ENCODE data around the gene ZFHX2.
"Not testable (repeated sequence)": the region's sequence is repeated elsewhere in the genome, so short reads cannot be mapped to it uniquely, and the experiment has no call there.

ZFHX2 gene

DNA sequence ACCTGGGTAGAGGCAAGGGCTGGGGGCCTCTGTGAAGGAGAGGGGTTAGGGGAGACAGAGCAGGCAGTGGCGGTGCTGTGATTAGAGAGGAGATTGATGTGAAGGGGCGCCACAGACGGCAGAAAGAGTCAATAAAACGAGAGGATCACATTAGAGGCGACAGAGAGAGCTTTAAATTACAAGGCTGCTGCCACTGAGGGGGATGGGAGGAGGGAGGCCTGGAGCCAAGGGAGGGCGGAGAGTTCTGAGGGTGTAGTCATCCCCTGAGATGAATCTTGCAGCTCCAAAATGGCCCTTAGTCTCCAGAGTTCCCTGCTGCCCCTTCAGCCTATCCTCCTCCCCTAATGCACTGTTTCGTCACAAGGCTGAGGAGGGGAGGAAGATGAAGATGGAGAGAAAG is 12.8 kb downstream of the ZFHX2 start:
- DNase-seq: no peak

DNA sequence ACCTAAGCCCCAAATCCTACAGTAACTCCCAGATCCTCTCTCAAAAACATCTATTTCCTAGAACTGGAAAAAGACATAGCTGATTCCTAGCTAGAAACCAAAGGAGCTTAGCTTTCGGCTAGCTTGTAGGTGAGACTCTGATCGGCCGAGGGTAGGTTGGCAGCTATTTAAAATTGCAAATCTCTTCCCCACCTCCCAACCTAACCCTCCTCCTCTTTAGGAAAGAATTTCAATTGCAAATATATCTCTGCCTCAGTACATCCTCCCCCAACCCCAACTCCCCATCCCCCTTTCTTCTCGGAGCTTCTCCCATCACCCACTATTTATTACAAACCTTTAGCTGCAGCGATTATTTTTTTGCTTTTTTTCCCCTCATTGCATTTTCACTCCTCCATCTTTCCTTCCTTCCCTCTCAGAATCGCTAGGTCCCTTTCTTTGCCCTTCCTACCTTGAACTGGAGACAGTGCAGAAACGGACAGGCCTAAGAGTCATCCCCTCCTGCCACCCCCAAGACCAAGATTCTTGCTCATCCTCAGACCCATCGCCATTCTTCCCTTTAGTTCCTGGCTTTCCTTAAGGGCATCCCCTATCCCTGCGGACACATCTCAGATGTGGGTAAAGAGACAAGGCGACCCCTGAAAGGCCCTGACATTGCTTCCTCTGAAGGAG is 13.4 kb downstream of the ZFHX2 start:
- no peak for DNase-seq

DNA sequence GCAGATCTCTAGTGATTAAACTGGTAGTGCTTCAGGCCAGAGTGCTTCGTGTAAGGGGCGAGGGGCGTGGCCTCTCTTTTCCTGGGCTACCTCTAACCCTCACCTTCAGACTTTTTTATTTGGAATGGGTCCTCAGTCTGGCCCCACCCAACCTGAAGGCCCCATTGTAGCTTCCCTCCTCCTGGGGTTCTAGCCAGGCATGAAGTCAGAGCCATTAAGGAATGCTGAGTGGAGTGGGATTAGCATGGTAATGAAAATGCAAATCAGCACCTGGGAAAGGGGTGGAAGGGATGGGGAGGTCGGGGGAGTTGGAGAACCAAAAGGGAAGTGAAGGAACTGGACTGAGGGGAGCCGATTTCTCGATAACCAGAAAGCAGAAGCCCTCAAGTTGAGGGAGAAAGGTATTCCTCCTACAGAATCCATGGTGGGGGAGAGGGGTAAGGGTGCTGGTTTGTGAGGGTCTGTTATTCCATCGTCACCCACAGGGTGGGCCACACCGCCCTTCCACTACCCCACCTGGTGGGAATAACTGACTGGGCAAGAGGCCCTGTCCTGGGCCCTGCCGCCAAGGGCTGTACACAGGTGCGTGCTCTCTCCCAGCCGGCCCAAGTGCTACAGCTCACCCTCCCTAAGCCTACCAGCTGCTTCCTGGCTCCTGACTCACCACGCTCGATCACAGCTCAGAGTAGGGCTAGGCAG is 14.1 kb downstream of the ZFHX2 start:
- DNase-seq: no peak

DNA sequence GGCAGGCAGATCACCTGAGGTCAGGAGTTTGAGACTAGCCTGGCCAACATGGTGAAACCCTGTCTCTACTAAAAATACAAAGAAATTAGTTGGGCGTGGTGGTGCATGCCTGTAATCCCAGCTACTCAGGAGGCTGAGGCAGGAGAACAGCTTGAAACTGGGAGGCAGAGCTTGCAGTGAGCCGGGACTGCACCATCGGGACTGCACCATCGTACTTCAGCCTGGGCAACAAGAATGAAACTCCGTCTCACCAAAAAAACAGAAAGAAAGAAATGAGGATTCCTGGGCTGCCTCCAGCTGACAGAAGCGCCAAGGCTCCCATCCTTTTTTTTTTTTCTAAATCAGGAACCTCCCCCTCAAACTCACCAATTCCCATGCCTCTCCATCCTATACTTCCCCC is 14.7 kb downstream of the ZFHX2 start:
- DNase-seq: not testable (repeated sequence)

DNA sequence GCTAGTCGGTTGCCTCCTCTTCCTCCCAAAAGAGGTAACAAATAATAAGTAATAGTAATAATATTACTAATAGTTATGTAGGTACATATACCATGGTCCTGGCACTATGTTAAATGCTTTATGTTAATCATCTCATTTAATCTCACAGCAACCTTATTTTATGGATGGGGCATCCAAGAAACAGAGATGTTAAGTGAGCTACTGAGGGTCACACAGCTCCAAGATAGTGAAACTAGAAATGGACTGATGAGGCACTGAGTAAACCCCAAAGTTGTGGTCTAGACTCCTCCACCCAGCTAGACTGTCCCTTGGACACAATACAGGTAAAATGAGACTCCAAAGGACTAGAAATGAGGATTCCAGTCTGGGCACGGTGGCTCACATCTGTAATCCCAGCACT is 15.1 kb downstream of the ZFHX2 start:
- DNase-seq: no peak

DNA sequence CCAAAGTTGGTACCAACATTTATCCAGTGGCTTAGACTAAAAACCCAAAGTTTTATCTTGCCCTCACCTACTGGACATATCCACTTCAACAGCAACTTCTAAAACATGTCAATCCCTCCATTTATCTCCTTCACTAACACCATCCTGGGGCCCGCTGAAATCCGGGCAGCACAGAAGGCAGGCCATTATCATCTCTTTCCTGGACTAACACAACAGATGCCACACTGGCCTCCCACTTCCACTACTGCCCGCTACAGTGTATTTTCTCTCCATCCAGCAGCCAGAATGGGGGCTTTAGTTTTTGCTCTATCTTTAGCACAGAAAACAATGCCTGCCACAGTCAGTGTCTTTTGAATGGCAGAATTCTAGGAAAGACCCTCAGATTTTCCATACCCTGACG is 15.6 kb downstream of the ZFHX2 start:
- no peak for DNase-seq

DNA sequence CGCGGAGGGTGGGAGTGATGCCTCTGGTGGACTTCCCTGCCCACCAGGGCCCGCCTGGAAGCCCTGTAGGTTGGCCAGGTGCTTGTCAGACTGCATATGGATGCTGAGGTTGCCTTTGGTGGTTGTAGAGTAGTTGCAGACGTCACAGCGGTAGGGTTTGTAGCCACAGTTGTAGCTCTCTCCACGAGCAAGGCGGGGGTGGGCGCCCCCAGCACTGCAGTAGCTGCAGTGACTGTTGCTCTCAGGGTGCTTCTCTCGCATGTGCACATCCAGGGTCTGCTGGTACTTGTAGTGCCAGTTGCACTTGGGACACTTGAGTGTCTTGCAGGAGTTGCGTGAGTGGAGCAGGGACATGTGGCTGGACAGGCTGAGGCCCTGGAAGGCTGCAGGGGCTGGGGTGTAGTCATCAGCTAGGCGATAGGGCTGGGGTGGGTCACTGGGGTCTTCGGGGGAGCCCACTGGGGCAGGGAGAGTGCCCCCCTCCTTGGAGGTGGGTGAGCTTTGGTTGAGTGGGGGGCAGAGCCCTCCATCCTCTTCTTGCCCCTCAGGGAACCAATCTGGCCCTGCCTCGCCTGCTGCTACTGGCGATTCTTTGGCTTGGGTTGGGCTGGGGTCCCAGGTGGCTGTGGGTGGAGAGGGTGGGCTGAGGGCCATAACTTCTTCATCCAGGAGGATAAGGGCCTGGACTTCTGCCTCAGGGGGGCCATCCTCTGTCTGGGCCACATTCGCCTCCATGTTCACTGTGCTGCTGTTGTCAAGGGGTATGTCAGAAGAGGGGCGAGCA is 17.7 kb downstream of the ZFHX2 start:
- DNase-seq: no peak

DNA sequence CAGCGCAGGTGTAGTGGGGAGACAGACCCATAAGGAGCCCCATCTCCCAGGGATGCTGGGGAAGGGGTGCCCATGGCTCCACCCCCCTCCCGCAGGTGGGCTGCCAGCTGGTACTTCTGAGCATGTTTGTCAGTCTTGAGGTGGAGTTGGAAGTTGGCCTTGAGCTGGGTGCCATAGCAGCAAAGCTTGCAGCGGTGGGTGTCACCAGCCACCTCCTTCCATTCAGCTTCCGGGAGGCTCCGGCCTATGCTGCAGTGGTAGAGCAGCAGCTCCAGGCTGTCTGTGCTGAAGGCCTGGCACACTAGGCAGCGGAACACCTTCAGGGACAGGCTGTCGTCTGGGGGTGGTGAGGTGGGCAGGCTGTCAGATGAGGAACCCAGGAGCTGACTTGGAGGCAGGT is 18.9 kb downstream of the ZFHX2 start:
- no peak for DNase-seq

DNA sequence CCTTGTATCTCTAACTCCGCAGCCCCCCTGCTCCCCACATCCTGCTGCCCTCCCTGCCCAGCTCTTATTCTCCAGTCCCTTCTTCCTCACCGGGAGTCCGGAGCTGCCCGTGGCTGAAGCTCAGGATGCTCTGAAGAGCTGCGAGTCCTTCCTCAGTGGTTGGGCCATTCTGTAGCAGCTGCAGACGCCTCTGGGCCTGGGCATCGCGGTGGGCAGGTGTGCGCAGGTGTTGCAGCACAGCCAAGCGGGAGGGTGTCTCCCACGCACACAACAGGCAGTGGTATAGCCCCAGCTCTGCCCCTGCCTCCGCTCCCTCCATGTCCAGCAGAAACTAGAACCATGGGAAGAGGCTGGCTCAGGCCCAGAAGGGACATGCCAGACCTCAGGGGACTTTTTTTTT is 20.2 kb downstream of the ZFHX2 start:
- no peak for DNase-seq

DNA sequence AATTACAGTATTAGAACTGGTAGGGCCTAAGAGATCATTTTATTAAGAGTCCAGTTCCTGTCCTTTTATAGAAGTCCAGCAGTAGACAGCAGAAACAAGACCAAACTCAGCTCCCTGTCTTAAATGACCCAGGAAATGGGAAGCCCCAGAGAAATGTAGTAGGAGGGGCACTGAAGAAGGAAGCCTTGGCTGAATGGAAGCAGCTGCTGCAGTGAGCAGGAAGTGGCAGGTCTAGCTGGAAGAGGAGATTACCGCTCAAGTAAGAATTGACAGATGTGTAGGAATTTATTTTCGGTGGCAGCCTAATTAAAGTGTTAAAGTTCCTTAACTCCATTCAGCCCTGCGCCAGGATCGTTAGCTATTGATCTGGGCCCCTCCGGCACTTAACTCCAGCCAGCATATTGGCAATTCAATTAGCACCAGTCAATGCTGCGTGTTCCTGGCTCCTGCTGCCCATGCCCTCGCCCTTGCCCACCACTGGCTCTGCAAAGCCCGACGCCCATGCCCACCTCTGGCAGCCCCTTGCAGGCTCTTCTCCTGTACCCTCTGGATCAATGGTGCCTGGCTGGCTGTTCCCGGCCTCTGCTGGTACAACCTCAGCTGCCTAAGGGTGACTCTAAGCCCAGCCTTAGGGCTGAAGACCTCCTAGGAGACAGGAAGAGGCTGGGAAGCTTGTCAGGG is 21.1 kb downstream of the ZFHX2 start:
- DNase-seq: no peak

DNA sequence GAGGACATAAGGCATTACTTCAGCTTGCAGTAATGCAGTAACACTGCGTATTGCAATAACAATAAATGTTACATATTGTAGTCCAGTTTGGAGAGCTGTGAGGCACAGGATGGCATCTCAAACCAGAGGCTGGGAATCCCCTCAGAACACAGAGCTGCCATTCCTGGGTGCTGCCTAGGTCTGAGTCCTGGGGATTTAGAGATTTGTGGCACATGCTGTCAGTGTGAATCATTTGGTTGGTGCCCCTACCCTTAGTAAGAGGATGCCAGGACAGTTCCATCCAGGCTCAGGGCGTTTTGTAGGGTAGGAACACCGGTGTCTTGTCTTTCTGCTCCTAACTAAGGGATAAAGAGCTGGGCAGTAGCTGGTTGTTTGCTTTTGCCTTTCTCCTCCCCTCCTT is 22.5 kb downstream of the ZFHX2 start:
- DNase-seq: no peak

DNA sequence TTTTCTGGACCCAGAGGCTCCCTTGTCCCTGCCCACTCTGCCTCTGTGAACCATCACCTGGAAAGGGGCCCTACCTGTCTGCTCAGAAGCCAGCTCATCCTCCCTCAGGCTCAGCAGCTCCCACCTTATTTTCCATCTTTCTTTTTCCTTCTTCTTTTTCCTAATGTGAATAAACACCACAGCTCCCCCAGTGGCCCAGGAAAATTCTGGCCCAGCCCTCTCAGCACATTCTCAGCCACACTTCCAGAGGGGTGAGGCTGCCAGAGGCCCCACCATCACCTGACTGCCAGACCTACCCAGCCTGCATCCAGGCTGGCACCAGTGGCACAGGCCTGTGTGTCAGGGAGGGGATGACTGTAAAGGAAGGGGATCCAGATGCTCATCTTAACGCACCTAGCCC is 23.0 kb downstream of the ZFHX2 start:
- no peak for DNase-seq

DNA sequence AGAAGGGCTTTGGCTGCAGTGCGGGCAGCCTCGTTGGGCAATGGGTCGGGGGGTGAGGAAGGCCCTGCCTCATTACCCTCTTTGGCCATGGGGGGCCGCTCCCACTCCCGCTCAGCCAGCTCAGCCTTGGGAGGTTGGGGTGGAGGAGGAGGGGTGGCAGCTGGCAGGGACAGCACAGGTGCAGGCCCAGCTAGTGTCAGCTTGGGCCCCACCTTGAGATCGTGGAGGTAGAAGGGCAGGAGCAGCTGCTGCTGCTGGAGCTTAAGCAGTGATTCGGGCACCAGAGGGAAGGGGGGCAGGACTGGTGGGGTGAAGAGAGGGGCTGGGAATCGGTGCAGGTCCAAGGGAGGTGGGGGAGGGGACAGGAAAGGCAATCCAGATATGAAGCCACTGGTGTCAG is 26.0 kb downstream of the ZFHX2 start:
- DNase-seq: no peak

DNA sequence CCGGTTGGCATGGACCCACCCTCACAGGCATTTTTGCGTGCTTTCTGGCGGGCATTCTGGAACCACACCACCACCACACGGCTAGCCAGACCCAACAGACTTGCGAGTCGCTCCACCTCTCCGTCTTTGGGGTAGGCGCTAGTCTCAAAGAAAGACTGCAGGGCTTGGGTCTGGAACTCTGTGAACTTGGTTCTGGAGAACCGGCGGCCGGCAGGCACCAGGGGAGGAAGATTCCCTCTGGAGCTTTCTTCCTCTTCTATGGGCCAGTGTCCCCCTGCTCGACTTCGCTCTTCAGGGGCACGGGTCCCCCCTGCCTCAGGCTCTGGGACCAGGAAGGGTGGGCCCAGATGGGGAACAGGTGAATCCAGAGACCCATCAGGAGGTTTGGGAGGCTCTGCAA is 26.6 kb downstream of the ZFHX2 start:
- no peak for DNase-seq

DNA sequence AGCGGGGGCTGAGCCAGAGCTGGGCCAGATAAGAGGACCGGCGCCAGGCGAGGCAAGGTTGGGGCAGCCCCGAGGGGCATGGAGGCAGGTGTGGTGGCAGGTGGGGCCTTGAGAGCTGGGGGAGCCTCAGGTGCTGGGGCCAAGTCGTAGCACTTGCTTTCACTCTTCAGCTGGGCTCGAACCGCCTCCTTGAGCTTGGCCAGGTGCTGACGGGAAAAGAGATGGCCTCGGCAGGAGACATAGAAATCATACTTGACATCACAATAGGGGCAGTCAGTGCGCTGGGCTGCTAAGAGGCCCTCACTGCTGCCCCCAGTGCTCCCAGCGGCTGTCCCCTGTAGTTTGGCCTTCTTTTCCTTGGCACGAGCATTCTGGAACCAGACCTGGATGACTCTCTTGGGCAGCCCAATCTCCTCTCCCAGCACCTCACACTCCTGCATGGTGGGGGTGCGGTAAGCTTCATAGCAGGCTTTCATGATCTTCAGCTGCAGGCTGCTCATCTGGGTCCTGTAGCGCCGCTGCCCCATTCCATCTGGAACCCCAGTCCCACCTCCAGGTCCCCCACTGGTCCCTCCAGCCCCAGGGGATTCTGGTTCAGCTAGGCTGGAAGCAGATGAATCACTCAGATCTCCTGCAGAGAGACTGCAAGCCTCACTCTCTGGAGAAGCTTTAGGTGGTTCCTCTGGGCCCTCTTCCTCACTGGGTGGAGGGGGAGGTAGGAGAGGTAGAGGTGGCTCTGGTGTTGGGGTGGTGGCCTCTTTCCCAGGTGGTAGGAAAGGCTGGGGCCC is 28.1 kb downstream of the ZFHX2 start:
- no peak for DNase-seq

DNA sequence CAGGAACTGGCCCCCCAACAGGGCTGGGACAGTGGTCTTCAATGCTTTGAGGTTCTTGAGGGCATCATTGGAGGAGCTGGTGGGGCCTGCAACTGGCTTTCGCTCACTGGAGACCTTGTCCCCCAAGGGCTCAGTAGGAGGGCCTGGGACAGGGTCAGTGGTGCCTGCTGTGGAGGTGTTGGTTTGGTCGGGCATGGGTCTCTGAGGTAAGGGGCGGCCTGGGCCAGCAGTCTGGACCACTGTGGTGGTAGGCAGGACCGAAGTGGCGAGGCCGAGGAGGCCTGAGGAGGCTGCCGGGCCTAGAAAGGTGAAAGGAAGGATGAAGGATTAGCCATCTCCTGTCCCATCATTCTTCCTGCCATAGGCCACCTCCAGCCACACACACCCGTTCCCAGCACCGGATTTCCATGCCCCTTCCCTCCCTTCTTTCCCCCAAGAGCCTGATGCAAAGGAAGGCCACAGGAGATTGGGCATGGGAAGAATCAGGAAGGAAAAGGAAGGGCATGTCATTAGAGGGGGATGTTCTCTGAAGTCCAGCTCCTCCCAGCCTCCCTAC is 28.8 kb downstream of the ZFHX2 start:
- no peak for DNase-seq

DNA sequence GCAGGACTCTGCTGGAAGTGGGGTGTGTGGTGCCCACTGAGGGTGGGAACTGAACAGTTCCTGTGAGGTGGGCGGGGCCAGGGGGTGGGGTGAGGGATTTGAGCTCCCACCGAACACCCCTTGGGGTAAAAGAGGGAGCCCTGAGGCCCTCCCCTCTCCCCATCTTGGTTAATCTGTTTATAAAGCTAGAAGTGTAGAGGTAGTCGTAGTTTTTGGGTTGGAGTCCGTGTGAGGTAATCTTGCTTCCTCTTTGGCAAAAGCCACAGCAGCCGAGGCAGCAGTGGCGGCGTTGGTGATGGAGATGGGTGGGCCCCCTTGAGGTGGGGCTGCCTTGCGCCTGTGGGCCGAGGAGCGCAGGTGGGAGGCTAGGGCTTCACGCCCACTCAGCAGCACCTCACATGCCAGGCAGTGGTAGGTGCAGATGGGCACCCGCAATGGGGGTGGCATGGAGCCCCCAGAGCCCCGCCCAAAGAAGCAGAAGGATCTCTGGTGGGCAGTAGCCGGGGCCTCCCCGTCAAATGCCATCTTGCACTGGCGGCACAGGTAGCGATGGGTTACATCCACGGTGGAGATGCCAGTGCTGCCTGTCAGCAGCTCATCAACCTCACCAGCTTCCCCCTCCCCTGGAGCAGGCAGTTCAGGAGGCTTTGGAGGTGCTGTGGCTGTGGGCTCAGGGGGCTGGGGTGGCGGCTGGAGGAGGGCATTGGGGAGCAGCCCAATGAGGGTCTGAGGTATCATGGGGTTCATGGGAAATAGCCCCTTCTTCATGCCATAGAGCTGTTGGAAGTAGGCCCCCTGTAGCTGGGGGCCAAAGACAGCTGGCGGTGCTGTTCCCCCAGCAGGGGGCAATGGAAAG is 29.6 kb downstream of the ZFHX2 start:
- no peak for DNase-seq

DNA sequence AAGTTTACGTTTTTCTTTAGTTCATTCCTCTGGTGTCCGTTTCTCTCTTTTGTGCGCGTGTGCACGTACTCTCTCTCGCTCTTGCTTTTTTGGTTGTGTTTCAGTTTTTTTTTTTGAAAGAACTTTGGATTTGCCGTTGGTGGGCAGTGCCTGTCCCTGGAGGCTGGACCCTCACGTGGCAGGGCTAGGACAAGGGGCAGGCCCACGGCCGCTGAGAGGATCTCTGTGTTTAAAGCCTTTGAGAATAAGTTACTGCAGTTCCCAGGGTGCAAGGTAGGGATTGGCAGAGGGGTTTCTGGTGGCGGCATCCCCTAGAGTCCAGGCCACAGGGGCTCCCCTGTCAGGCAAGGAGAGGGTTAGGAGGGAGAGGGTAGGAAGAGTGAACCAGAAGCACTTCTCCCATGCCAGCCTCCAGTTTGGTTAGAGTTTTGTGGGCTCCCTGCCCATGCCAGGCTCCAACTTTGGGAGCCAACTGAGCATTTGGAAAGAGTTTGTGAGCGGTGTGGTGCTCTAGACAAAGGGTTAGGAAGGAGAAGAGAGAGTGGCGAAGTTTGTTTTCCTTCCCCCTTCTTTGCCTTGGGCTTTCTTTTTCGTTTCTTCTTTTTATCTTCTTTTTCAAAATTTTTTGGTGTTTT is 30.5 kb downstream of the ZFHX2 start:
- no peak for DNase-seq

DNA sequence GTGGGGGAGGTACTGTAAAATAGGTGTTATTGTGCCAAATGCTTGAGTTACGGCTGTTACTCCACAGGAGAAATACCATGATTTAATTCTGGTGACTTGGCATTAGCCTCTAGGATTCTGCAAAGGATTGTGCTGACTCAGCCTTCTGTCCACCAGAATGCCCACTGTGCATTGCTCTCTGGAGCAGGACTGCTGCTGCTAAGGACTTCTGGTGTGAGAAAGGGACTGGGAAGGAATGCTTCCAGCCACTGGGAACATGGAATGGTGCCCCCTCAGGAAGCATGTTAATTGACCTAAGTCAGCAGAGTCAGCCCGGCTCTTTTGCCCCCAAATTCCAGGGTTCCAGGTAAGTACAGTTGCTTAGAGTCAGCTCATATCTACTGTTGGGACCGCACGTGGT is 32.9 kb downstream of the ZFHX2 start:
- no peak for DNase-seq

DNA sequence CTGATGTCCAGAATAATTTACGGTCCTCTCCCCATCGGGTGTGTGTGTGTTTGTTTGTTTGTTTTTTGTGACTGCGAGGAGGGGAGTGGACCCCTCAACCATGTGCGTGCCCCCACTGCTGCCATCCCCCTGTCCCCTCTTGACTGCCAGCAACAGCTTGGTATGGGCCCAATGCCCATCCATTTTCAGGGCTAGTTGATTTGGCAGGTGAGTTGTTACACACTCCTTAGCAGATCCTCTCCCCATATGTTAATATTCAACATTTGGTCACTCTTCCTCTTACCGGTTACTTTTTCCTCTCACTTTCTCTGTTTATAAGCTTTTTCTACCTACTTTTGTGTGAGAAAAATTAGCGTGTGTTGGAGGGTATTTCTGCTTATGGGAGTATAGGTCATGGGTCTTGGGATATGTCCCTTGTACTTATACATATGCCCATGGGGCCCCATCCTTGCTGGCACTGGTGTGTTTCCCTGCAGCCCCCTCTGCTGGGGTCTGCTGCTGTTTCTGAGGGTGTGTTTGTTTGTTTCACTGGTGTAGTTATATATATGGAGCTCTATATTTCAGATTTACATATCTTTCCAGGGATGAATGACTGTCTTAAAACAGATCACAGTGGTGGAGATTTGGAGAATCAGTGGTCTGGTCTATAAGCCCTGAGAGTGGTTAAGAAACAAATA is 33.8 kb downstream of the ZFHX2 start:
- no peak for DNase-seq

DNA sequence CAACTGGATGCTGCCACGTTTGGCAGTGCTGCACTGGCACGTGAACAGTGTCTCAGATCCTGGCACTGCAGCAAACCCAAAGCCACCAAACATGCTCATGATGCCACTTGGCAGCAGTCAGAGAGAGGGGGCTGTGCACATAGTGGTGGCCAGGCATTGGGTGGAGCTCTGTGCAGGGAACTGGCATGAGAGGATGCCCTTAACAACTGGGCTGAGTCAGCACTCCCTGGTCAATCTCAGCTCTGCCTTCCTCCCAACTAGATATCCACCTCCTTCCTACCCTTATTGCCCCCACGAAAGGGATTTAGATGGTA is 37.0 kb downstream of the ZFHX2 start:
- DNase-seq: no peak
